RWPE2 (cell line): ENCODE data around the gene RELT.
A peak's percentile ranks its signal among the peaks of the same experiment; 100 is the strongest.

ENCODE experiments used
- ATAC-seq: fragments of 200-7000 bp; cut with Tn5 transposase; 3 replicates; pipeline ENCODE4 v1.9.1; 2021; ENCODE audit warnings: low read depth
- DNase-seq: peaks from one replicate; pipeline ENCODE4 v3.0.0-alpha.2; 2020; ENCODE audit warnings: low spot score
- H3K27ac ChIP-seq: fragments of 450-650 bp; 2 replicates; pipeline ENCODE4 v1.5.1; 2017; ENCODE audit warnings: mild to moderate bottlenecking; ENCODE audit not compliant: poor library complexity, severe bottlenecking
- H3K27me3 ChIP-seq: fragments of 250-450 bp; sonication (Bioruptor Pico); 2 replicates; pipeline ENCODE4 v1.5.1; 2021; ENCODE audit warnings: mild to moderate bottlenecking, moderate library complexity; ENCODE audit not compliant: insufficient read depth, poor library complexity, severe bottlenecking
- H3K36me3 ChIP-seq: fragments of 250-450 bp; sonication (Bioruptor Pico); 2 replicates; pipeline ENCODE4 v1.5.1; 2020; ENCODE audit warnings: low read depth, mild to moderate bottlenecking, moderate library complexity
- H3K4me1 ChIP-seq: fragments of 250-450 bp; sonication (Bioruptor Pico); 2 replicates; pipeline ENCODE4 v1.5.1; 2021; ENCODE audit warnings: mild to moderate bottlenecking, moderate library complexity; ENCODE audit not compliant: insufficient read depth, poor library complexity, severe bottlenecking
- H3K4me3 ChIP-seq: fragments of 250-450 bp; sonication (Bioruptor Pico); 2 replicates; pipeline ENCODE4 v1.5.1; 2021; ENCODE audit warnings: mild to moderate bottlenecking, moderate library complexity; ENCODE audit not compliant: severe bottlenecking
- H3K9me3 ChIP-seq: fragments of 250-450 bp; sonication (Bioruptor Pico); 2 replicates; pipeline ENCODE4 v1.5.1; 2021; ENCODE audit warnings: mild to moderate bottlenecking, moderate library complexity; ENCODE audit not compliant: severe bottlenecking
- CTCF ChIP-seq: fragments of 450-650 bp; IDR thresholded peaks from one replicate; pipeline ENCODE4 v1.5.1; 2017; ENCODE audit warnings: mild to moderate bottlenecking, moderate library complexity; ENCODE audit not compliant: poor library complexity, severe bottlenecking

The RELT gene

GRCh38 chr11:73391665-73392064 lies 15.5 kb downstream of the RELT start:
- H3K9me3 ChIP-seq: no peaks in the 10 kb centered on the region
- peaks cover 32% of the 10 kb centered on the region; the same call in 1 of the 2 replicates for H3K36me3 ChIP-seq
- no peak overlapping the region for H3K4me3 ChIP-seq
- ATAC-seq (no peak), DNase-seq (no peak)
- no peaks in the 10 kb centered on the region for H3K27me3 ChIP-seq
- no peak for TF ChIP-seq CTCF
- H3K27ac ChIP-seq: no peak overlapping the region
- peaks cover 16% of the 10 kb centered on the region for H3K4me1 ChIP-seq

- peaks cover 39% of the 10 kb centered on the region; the same call in 1 of the 2 replicates for H3K36me3 ChIP-seq
- TF ChIP-seq CTCF: no peak
- ATAC-seq (no peak), DNase-seq (no peak)
- H3K27me3 ChIP-seq: no peaks in the 10 kb centered on the region
- peaks cover 16% of the 10 kb centered on the region for H3K4me1 ChIP-seq
- no peak overlapping the region for H3K4me3 ChIP-seq
- no peaks in the 10 kb centered on the region for H3K9me3 ChIP-seq
- H3K27ac ChIP-seq: no peak overlapping the region
Observed at GRCh38 chr11:73392108-73393010, 16.2 kb downstream of the RELT start.

- ATAC-seq (no peak), DNase-seq (no peak)
- Histone ChIP-seq H3K4me3 (no peak overlapping the region), H3K27ac (no peak overlapping the region), H3K36me3 (peaks cover 40% of the 10 kb centered on the region; the same call in 1 of the 2 replicates), H3K9me3 (no peaks in the 10 kb centered on the region), H3K27me3 (no peaks in the 10 kb centered on the region), H3K4me1 (peaks cover 12% of the 10 kb centered on the region)
- TF ChIP-seq CTCF: no peak
Observed at GRCh38 chr11:73393011-73393380, 16.8 kb downstream of the RELT start.

- DNase-seq (no peak), ATAC-seq (peak; percentile 55)
- H3K9me3 ChIP-seq: no peaks in the 10 kb centered on the region
- no peak overlapping the region for H3K4me3 ChIP-seq
- peaks cover 5% of the 10 kb centered on the region for H3K4me1 ChIP-seq
- H3K27ac ChIP-seq: no peak overlapping the region
- H3K36me3 ChIP-seq: peaks cover 40% of the 10 kb centered on the region; the same call in 1 of the 2 replicates
- peak; percentile 72 for TF ChIP-seq CTCF
- H3K27me3 ChIP-seq: no peaks in the 10 kb centered on the region
Observed at GRCh38 chr11:73393479-73394415, 17.5 kb downstream of the RELT start.
